Vagina (tissue), 2 donors: Measurements from ENCODE around the gene PCYOX1L. TPM values are rescaled to one million over a fixed set of nuclear protein-coding genes. Genes with fewer than 3 reads are reported as not detected.
A peak's percentile ranks its signal among the peaks of the same experiment; 100 is the strongest.
"Not testable (repeated sequence)": the region's sequence is repeated elsewhere in the genome, so short reads cannot be mapped to it uniquely, and the experiment has no call there.

Experiments used
- DNase-seq, 2 donors: peaks; one replicate each; pipeline ENCODE4 v3.0.0-alpha.2; 2017; ENCODE audit errors: extremely low spot score in 2 of 2
- H3K27ac ChIP-seq: fragments of 200-600 bp; sonication (generic); one replicate; pipeline ENCODE4 v1.5.1; 2019
- H3K27me3 ChIP-seq: fragments of 200-600 bp; sonication (generic); one replicate; pipeline ENCODE4 v1.5.1; 2019
- H3K36me3 ChIP-seq, 2 donors: fragments of 200-600 bp; sonication (generic); one replicate each; pipeline ENCODE4 v1.5.1; 2017 to 2019
- H3K4me1 ChIP-seq: fragments of 200-600 bp; sonication (generic); one replicate; pipeline ENCODE4 v1.5.1; 2019
- H3K4me3 ChIP-seq, 2 donors: fragments of 200-600 bp; sonication (generic); 1 replicate in 1 of 2; 2 replicates in 1 of 2; pipeline ENCODE4 v1.5.1; 2016 to 2019
- H3K9me3 ChIP-seq: fragments of 200-600 bp; sonication (generic); one replicate; pipeline ENCODE4 v1.5.1; 2019
- CTCF ChIP-seq, 3 experiments: fragments of 450-650 bp in 2 of 3; fragments of 200-600 bp in 1 of 3; sonication (generic) in 1 of 3; IDR thresholded peaks; one replicate each; pipeline ENCODE4 v1.5.1; 2017 to 2019; ENCODE audit warnings: antibody characterized with exemption in 3 of 3, mild to moderate bottlenecking in 2 of 3, moderate library complexity in 2 of 3
- POLR2A ChIP-seq, 2 donors: fragments of 450-650 bp; IDR thresholded peaks; one replicate each; pipeline ENCODE4 v1.6.1; 2017; ENCODE audit warnings: antibody characterized with exemption in 2 of 2, mild to moderate bottlenecking in 2 of 2, moderate library complexity in 2 of 2
- POLR2AphosphoS5 ChIP-seq, 2 donors: sonication (generic); formaldehyde crosslinking; IDR thresholded peaks; one replicate each; pipeline ENCODE4 v1.9.0; 2017; ENCODE audit warnings: antibody characterized with exemption in 2 of 2, mild to moderate bottlenecking in 2 of 2, low read depth in 1 of 2; ENCODE audit not compliant: insufficient read depth in 1 of 2
- intact Hi-C: fragments of 100-400 bp; cut with DNase I; formaldehyde crosslinking; loops from one replicate; pipeline ENCODE4 v1.15.1; 2023
- total RNA-seq: library from RNA; depleted of rRNA; stranded (reverse); fragments of >200 nt; gene quantifications from one replicate; pipeline ENCODE4 v1.2.3, GENCODE V29; 2016

PCYOX1L gene
- total RNA-seq, 1 donor from 2014 or later, result 6.4 TPM

GRCh38 chr5:149389552-149390495 lies 32.0 kb downstream of the PCYOX1L start:
- H3K27me3 ChIP-seq, result no peaks in the 10 kb centered on the region
- peak overlapping the region; percentile 91 for H3K27ac ChIP-seq
- no peaks in the 10 kb centered on the region for H3K36me3 ChIP-seq
- no peaks in the 10 kb centered on the region for H3K9me3 ChIP-seq
- intact Hi-C loops, result no loop called here
- TF ChIP-seq POLR2A (IDR thresholded peaks at IDR 0.05) (no peak), CTCF (IDR thresholded peaks at IDR 0.05) (no peak), POLR2AphosphoS5 (IDR thresholded peaks at IDR 0.05; ENCODE audit: insufficient read depth in 1 of 2, low read depth in 1 of 2) (peak in 1 of 2 donors; percentile 63)
- H3K4me1 ChIP-seq, result peaks cover 42% of the 10 kb centered on the region
- H3K4me3 ChIP-seq, result no peak overlapping the region
- DNase-seq, result no peak

GRCh38 chr5:149391076-149391475 lies 33.2 kb downstream of the PCYOX1L start:
- H3K27ac ChIP-seq, result peak overlapping the region; percentile 91
- intact Hi-C loops, DNase-seq: not testable (repeated sequence)

GRCh38 chr5:149391524-149391923 lies 33.7 kb downstream of the PCYOX1L start:
- Histone ChIP-seq H3K27ac (peak overlapping the region; percentile 91), H3K9me3 (no peaks in the 10 kb centered on the region), H3K27me3 (no peaks in the 10 kb centered on the region), H3K36me3 (no peaks in the 10 kb centered on the region), H3K4me1 (peaks cover 27% of the 10 kb centered on the region), H3K4me3 (no peak overlapping the region)
- DNase-seq, result no peak
- TF ChIP-seq CTCF (IDR thresholded peaks at IDR 0.05) (no peak), POLR2A (IDR thresholded peaks at IDR 0.05) (no peak), POLR2AphosphoS5 (IDR thresholded peaks at IDR 0.05; ENCODE audit: insufficient read depth in 1 of 2, low read depth in 1 of 2) (no peak)
- intact Hi-C loops, result no loop called here

More at GRCh38 chr5:149391076-149391475, 33.2 kb downstream of the PCYOX1L start:
- not testable (repeated sequence) for H3K36me3 ChIP-seq, H3K4me3 ChIP-seq, H3K27me3 ChIP-seq, H3K9me3 ChIP-seq
- peaks cover 31% of the 10 kb centered on the region for H3K4me1 ChIP-seq

- Histone ChIP-seq H3K4me3 (no peak overlapping the region), H3K27ac (no peak overlapping the region), H3K9me3 (no peaks in the 10 kb centered on the region), H3K27me3 (no peaks in the 10 kb centered on the region), H3K4me1 (peaks cover 21% of the 10 kb centered on the region), H3K36me3 (no peaks in the 10 kb centered on the region)
- DNase-seq, result no peak
- TF ChIP-seq POLR2AphosphoS5 (IDR thresholded peaks at IDR 0.05; ENCODE audit: insufficient read depth in 1 of 2, low read depth in 1 of 2) (no peak), CTCF (IDR thresholded peaks at IDR 0.05) (no peak)
- intact Hi-C loops, result no loop called here
Observed at GRCh38 chr5:149392718-149393117, 34.9 kb downstream of the PCYOX1L start.

- not testable (repeated sequence) for H3K4me3 ChIP-seq, H3K9me3 ChIP-seq
Observed at GRCh38 chr5:149394996-149395395, 37.1 kb downstream of the PCYOX1L start.

GRCh38 chr5:149397530-149397929 lies 39.7 kb downstream of the PCYOX1L start:
- intact Hi-C loops, result no loop called here
- H3K27ac ChIP-seq, result peak overlapping the region; percentile 17
- no peaks in the 10 kb centered on the region for H3K36me3 ChIP-seq
- no peak overlapping the region for H3K4me3 ChIP-seq
- DNase-seq, result no peak
- H3K27me3 ChIP-seq, result no peaks in the 10 kb centered on the region
- TF ChIP-seq POLR2A (IDR thresholded peaks at IDR 0.05) (no peak), CTCF (IDR thresholded peaks at IDR 0.05) (no peak), POLR2AphosphoS5 (IDR thresholded peaks at IDR 0.05; ENCODE audit: insufficient read depth in 1 of 2, low read depth in 1 of 2) (peak in 1 of 2 donors; percentile 14)
- peaks cover 16% of the 10 kb centered on the region for H3K4me1 ChIP-seq
- no peaks in the 10 kb centered on the region for H3K9me3 ChIP-seq

More at GRCh38 chr5:149394996-149395395, 37.1 kb downstream of the PCYOX1L start:
- H3K27me3 ChIP-seq, DNase-seq, H3K27ac ChIP-seq, H3K36me3 ChIP-seq, intact Hi-C loops: not testable (repeated sequence)
- H3K4me1 ChIP-seq, result peaks cover 11% of the 10 kb centered on the region

GRCh38 chr5:149398747-149399266 lies 41.0 kb downstream of the PCYOX1L start:
- peaks cover 24% of the 10 kb centered on the region for H3K4me1 ChIP-seq
- H3K27ac ChIP-seq, H3K27me3 ChIP-seq, DNase-seq, intact Hi-C loops, H3K9me3 ChIP-seq, H3K36me3 ChIP-seq, H3K4me3 ChIP-seq: not testable (repeated sequence)
